OCI-LY7 (cell line): ENCODE measurements around the gene CFAP58. TPM values are rescaled to one million over a fixed set of nuclear protein-coding genes. Genes with fewer than 3 reads are reported as not detected.

Source experiments
- BruUV-seq: library from RNA; stranded (reverse); fragments of 400-500 nt; replicated peaks from 2 replicates; lab custom pipeline; 2021; lab: Mats Ljungman, UMichigan
- CTCF ChIA-PET: fragments of 300-600 bp; sonication (Branson Sonifier 250); formaldehyde crosslinking; loops from one replicate; lab custom pipeline; 2022; ENCODE audit warnings: antibody characterized with exemption; ENCODE audit not compliant: unreplicated experiment; lab: Charles Lee
- POLR2A ChIA-PET: fragments of 300-600 bp; sonication (Branson Sonifier 250); formaldehyde crosslinking; loops from one replicate; lab custom pipeline; 2022; ENCODE audit warnings: antibody characterized with exemption; lab: Charles Lee
- DNase-seq: peaks from one replicate; pipeline ENCODE4 v3.0.0-alpha.2; 2015; ENCODE audit warnings: low spot score
- H2AFZ ChIP-seq: fragments of 200-600 bp; sonication (generic), shearing (Covaris generic); 2 replicates; pipeline ENCODE4 v1.6.1; 2014; ENCODE audit warnings: mild to moderate bottlenecking, antibody characterized with exemption, low read length, moderate library complexity
- H3K27ac ChIP-seq: fragments of 200-600 bp; sonication (generic); 2 replicates; pipeline ENCODE4 v1.5.1; 2014; ENCODE audit warnings: mixed run types, low read depth, mild to moderate bottlenecking, moderate library complexity, low read length, inconsistent platforms; ENCODE audit not compliant: poor library complexity, severe bottlenecking
- H3K36me3 ChIP-seq: fragments of 200-600 bp; sonication (generic); 2 replicates; pipeline ENCODE4 v1.6.1; 2014; ENCODE audit warnings: mild to moderate bottlenecking, antibody characterized with exemption, low read length, moderate library complexity, mixed read lengths; ENCODE audit not compliant: insufficient read depth
- H3K4me1 ChIP-seq: fragments of 200-600 bp; sonication (generic); 2 replicates; pipeline ENCODE4 v1.5.1; 2014; ENCODE audit warnings: mild to moderate bottlenecking, low read length; ENCODE audit not compliant: insufficient read depth, poor library complexity, severe bottlenecking
- H3K4me2 ChIP-seq: fragments of 200-600 bp; sonication (generic); 2 replicates; pipeline ENCODE4 v1.6.1; 2014; ENCODE audit warnings: mild to moderate bottlenecking, low read length
- H3K4me3 ChIP-seq: fragments of 200-600 bp; sonication (generic); 2 replicates; pipeline ENCODE4 v1.5.1; 2014; ENCODE audit warnings: mild to moderate bottlenecking, low read depth, low read length; ENCODE audit not compliant: poor library complexity, severe bottlenecking
- H3K79me2 ChIP-seq: fragments of 200-600 bp; sonication (generic); 2 replicates; pipeline ENCODE4 v1.6.1; 2016; ENCODE audit warnings: low read depth, mild to moderate bottlenecking, low read length, moderate library complexity, mixed read lengths; ENCODE audit not compliant: insufficient read depth
- H3K9me2 ChIP-seq: fragments of 200-600 bp; sonication (generic); 2 replicates; pipeline ENCODE4 v1.6.1; 2016; ENCODE audit warnings: mild to moderate bottlenecking, low read length, mixed read lengths; ENCODE audit not compliant: insufficient read depth
- H3K9me3 ChIP-seq: fragments of 200-600 bp; sonication (generic); 2 replicates; pipeline ENCODE4 v1.6.1; 2014; ENCODE audit warnings: mild to moderate bottlenecking, mixed run types, low read length, mixed read lengths
- H4K20me1 ChIP-seq: fragments of 200-600 bp; sonication (generic); 2 replicates; pipeline ENCODE4 v1.6.1; 2014; ENCODE audit warnings: mild to moderate bottlenecking, antibody characterized with exemption, low read length, moderate library complexity, mixed read lengths; ENCODE audit not compliant: insufficient read depth
- EZH2phosphoT487 ChIP-seq: fragments of 200-600 bp; sonication (generic); IDR thresholded peaks from 2 replicates; pipeline ENCODE4 v1.6.1; 2018; ENCODE audit warnings: low read depth, borderline replicate concordance, mild to moderate bottlenecking, mixed run types, antibody characterized with exemption, low read length, moderate library complexity, mixed read lengths
- intact Hi-C: fragments of 100-400 bp; cut with micrococcal nuclease; formaldehyde crosslinking; loops from one replicate; pipeline ENCODE4 v1.10.0; 2022; ENCODE audit not compliant: unreplicated experiment
- total RNA-seq, 2 experiments: library from RNA; depleted of rRNA in 1 of 2; stranded (reverse); fragments of >200 nt in 1 of 2; shearing (Covaris generic) in 1 of 2; gene quantifications; 2 replicates each; pipeline ENCODE4 v1.2.3, GENCODE V29; 2014 to 2022
- TF ChIP-seq, protein P1 (sequence below): fragments of 200-600 bp; sonication (generic); conservative IDR thresholded peaks from 2 replicates; pipeline ENCODE4 v1.5.1; 2014; ENCODE audit warnings: mild to moderate bottlenecking, antibody characterized with exemption, low read length, moderate library complexity, mixed read lengths

Gene CFAP58
- total RNA-seq, 2 experiments from 2014 or later: 0.09 to 1.5 TPM

DNA sequence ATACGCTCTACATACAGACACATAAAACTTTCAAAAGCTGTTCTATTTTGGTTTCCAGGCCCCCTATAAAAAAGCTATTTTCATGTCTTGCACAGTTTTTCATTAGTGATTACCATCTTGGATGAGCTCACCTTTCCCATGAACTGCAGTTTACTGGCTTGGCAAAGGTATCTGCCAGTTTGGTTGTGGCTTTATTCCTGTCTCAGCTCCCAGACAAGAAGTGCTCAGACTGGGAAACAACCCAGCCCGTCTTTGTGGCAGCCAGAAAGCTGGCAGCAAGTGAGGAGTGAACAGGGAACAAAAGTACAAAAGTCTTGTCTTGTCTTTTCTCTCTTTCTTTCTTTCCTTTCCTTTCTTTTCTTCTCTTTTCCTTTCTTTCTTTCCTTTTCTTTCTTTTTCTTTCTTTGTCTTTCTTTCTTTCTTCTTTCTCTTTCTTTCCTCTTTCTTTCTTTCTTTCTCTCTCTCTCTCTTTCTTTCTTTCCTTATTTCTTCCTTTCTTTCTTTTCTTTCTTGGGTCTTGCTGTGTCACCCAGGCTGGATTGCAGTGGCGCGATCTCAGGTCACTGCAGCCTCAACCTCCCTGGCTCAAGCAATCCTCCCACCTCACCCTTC is 138.8 kb downstream of the CFAP58 start:
- ChIA-PET POLR2A (no interaction called here), CTCF (no interaction called here)
- Histone ChIP-seq H3K4me3 (no peak overlapping the region), H3K79me2 (no peaks in the 10 kb centered on the region), H3K27ac (no peak overlapping the region), H3K4me1 (no peaks in the 10 kb centered on the region), H3K9me3 (no peaks in the 10 kb centered on the region), H3K36me3 (no peaks in the 10 kb centered on the region), H2AFZ (no peak overlapping the region), H3K4me2 (no peak overlapping the region), H3K9me2 (no peaks in the 10 kb centered on the region), H4K20me1 (no peaks in the 10 kb centered on the region)
- TF ChIP-seq, protein P1, sequence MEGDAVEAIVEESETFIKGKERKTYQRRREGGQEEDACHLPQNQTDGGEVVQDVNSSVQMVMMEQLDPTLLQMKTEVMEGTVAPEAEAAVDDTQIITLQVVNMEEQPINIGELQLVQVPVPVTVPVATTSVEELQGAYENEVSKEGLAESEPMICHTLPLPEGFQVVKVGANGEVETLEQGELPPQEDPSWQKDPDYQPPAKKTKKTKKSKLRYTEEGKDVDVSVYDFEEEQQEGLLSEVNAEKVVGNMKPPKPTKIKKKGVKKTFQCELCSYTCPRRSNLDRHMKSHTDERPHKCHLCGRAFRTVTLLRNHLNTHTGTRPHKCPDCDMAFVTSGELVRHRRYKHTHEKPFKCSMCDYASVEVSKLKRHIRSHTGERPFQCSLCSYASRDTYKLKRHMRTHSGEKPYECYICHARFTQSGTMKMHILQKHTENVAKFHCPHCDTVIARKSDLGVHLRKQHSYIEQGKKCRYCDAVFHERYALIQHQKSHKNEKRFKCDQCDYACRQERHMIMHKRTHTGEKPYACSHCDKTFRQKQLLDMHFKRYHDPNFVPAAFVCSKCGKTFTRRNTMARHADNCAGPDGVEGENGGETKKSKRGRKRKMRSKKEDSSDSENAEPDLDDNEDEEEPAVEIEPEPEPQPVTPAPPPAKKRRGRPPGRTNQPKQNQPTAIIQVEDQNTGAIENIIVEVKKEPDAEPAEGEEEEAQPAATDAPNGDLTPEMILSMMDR: no peak
- no peak for TF ChIP-seq EZH2phosphoT487
- no peak for DNase-seq
- intact Hi-C loops: no loop called here
- no TSS peak for BruUV-seq

- H3K4me2 ChIP-seq: no peak overlapping the region
- H3K4me3 ChIP-seq: no peak overlapping the region
- H3K27ac ChIP-seq: no peak overlapping the region
- H2AFZ ChIP-seq: no peak overlapping the region
- no peak for TF ChIP-seq EZH2phosphoT487
- TF ChIP-seq, protein P1: no peak
- H3K79me2 ChIP-seq: no peaks in the 10 kb centered on the region
- BruUV-seq: no TSS peak
- H3K36me3 ChIP-seq: no peaks in the 10 kb centered on the region
- DNase-seq: no peak
- no peaks in the 10 kb centered on the region for H4K20me1 ChIP-seq
- CTCF ChIA-PET: interaction anchor here (0.6 kb wide), 1 partner anchor 354 kb away, joined by 3 read pairs; no protein-coding TSS in a partner anchor
- intact Hi-C loops: no loop called here
- H3K9me3 ChIP-seq: no peaks in the 10 kb centered on the region
- no peaks in the 10 kb centered on the region for H3K4me1 ChIP-seq
- POLR2A ChIA-PET: interaction anchor here (0.7 kb wide), 1 partner anchor 9 kb away, joined by 3 read pairs; no protein-coding TSS in a partner anchor
- no peaks in the 10 kb centered on the region for H3K9me2 ChIP-seq
These were observed 144.9 kb downstream of the CFAP58 start for GRCh38 chr10:104498347-104499081.

- Histone ChIP-seq H3K4me2 (no peak overlapping the region), H3K27ac (no peak overlapping the region), H3K4me1 (no peaks in the 10 kb centered on the region), H3K9me2 (no peaks in the 10 kb centered on the region), H3K79me2 (no peaks in the 10 kb centered on the region), H3K9me3 (no peaks in the 10 kb centered on the region), H3K4me3 (no peak overlapping the region), H4K20me1 (no peaks in the 10 kb centered on the region), H3K36me3 (no peaks in the 10 kb centered on the region), H2AFZ (no peak overlapping the region)
- no peak for DNase-seq
- POLR2A ChIA-PET: no interaction called here
- BruUV-seq: no TSS peak
- TF ChIP-seq, protein P1: no peak
- TF ChIP-seq EZH2phosphoT487: no peak
- CTCF ChIA-PET: no interaction called here
- intact Hi-C loops: no loop called here
These were observed 147.8 kb downstream of the CFAP58 start for GRCh38 chr10:104501449-104501848.
